ENCODE data around the gene CDH19. TPM values are rescaled to one million over a fixed set of nuclear protein-coding genes. Genes with fewer than 3 reads are reported as not detected.

Gene CDH19
- total and polyA plus RNA-seq, 5 donors from 2014 or later, result not detected

DNA sequence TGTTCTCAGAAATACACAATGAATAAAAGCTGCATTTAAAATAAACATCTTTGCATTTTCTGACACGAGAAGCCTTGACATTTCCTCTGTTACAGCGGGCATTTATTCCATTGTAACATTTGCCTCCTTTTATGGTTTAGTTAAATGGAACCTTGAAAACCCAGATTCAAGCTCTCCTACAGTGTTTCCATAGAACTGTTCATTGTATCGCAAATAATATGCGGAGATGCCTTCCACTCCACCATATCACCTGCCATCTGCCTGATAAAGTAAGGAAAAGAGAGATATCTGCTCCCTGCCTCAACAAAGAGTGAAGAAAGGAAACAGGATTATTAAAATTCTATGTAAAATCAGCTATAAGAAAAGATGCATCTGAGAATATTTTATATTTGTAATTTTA, 69.8 kb downstream of the CDH19 start:
- ATAC-seq (ENCODE audit: low read depth in 2 of 2), result no peak
- DNase-seq, result no peak
- H3K4me3 Mint-ChIP-seq, result no peak overlapping the region
- H3K4me1 Mint-ChIP-seq, result no peaks in the 10 kb centered on the region
- no peak overlapping the region for H3K27ac Mint-ChIP-seq
- peaks cover 0 to 13% (median 2%) of the 10 kb centered on the region in 7 donors for H3K9me3 Mint-ChIP-seq
- H3K27me3 ChIP-seq (ENCODE audit: control insufficient read depth, insufficient read depth, low read length), result no peaks in the 10 kb centered on the region
- peaks cover 0 to 7% of the 10 kb centered on the region in 2 experiments for H3K9me3 ChIP-seq (ENCODE audit: control insufficient read depth in 2 of 2, low read length in 2 of 2)
- H3K36me3 ChIP-seq (ENCODE audit: control insufficient read depth, insufficient read depth, low read length), result no peaks in the 10 kb centered on the region
- no peaks in the 10 kb centered on the region for H3K4me1 ChIP-seq (ENCODE audit: control insufficient read depth, insufficient read depth, low read length, poor library complexity, severe bottlenecking)
- H3K4me3 ChIP-seq (ENCODE audit: low read depth, low read length), result no peak overlapping the region
- no peak overlapping the region for H3K27ac ChIP-seq (ENCODE audit: insufficient read depth, low read length, poor library complexity, severe bottlenecking)
- no peaks in the 10 kb centered on the region for H3K36me3 Mint-ChIP-seq
- H3K27me3 Mint-ChIP-seq, result no peaks in the 10 kb centered on the region

DNA sequence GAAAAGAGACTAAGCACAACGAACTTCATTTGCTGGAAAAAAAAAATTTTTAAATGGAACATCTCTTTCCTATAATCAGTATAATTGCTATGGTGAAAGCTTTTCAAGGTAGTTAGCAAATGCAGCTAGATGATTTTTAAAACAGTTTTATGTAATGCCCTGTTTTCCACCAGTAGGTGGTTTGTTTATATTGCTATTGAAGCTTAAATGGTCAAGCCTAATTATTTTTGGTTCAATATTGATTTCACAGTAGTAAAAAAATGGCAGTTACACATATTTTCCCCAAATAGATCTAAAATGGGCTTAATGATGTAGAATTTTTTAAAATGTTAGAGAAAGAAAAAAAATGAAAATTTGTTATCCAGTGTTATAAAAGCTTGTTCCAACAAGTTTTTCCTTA, 70.2 kb downstream of the CDH19 start:
- H3K4me3 ChIP-seq (ENCODE audit: low read depth, low read length), result no peak overlapping the region
- Mint-ChIP-seq H3K27me3 (no peaks in the 10 kb centered on the region), H3K36me3 (no peaks in the 10 kb centered on the region), H3K4me1 (no peaks in the 10 kb centered on the region), H3K4me3 (no peak overlapping the region), H3K9me3 (peaks cover 0 to 11% (median 2%) of the 10 kb centered on the region in 7 donors), H3K27ac (no peak overlapping the region)
- ATAC-seq (ENCODE audit: low read depth in 2 of 2), result no peak
- no peaks in the 10 kb centered on the region for H3K27me3 ChIP-seq (ENCODE audit: control insufficient read depth, insufficient read depth, low read length)
- H3K27ac ChIP-seq (ENCODE audit: insufficient read depth, low read length, poor library complexity, severe bottlenecking), result no peak overlapping the region
- H3K36me3 ChIP-seq (ENCODE audit: control insufficient read depth, insufficient read depth, low read length), result no peaks in the 10 kb centered on the region
- no peaks in the 10 kb centered on the region for H3K4me1 ChIP-seq (ENCODE audit: control insufficient read depth, insufficient read depth, low read length, poor library complexity, severe bottlenecking)
- peaks cover 0 to 6% of the 10 kb centered on the region in 2 experiments for H3K9me3 ChIP-seq (ENCODE audit: control insufficient read depth in 2 of 2, low read length in 2 of 2)
- DNase-seq, result no peak

DNA sequence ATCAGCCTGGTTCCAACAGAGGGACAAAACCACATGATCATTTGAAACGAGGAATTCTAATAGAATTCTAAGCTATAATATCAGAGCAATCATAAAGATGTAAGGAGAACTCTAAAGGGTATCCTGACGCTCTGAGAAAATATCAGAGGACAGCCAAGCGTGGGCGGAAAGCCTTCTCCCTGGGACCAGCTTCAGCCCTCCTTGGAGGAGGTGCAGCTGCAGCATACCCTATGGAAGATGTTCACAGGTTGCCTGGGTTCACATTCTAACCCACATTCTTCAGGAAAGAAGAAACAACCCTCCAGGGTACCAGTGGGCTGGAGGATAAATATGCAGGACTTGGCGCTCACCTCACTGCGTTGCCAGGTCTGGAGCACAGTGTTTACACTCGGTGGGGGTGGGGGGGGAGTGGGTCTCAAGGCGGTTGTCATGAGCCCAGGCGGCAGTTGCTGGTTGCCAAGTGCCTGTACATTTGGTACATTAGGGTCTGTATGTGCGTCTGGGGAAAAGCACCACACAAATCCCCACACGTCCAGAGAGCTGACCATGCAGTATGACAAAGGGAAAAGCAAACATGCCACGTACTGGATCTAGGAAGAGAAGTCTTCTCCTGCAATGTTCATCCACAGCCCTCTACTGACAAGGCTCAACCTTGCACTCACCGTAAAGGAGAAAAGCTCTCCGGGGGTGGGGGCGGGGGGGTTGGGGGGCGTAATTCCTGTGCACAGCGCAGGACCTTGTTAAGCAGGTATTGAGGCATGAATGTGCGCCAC, 80.5 kb downstream of the CDH19 start:
- H3K4me1 Mint-ChIP-seq, result no peaks in the 10 kb centered on the region

DNA sequence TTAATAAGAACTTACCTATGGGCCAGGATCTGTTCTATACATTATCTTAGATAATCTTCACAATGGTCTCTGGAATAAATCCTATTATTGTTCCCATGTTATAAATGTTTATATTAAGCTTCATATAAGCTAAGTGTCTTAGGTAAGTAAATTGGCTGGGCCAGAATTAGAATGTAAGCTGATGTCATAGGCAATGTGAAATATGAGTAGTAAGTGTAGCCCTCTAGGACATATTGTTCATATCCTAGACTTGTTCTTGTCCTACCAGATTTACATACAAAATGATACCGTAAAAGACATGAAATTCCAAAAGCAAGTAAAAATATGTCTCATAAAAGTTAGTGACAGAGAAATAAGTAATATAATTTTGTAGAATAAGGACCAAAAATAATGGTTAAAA, 89.9 kb downstream of the CDH19 start:
- no peaks in the 10 kb centered on the region for H3K36me3 ChIP-seq (ENCODE audit: control insufficient read depth, insufficient read depth, low read length)
- Mint-ChIP-seq H3K36me3 (no peaks in the 10 kb centered on the region), H3K4me1 (no peaks in the 10 kb centered on the region), H3K27ac (no peak overlapping the region), H3K4me3 (no peak overlapping the region), H3K27me3 (no peaks in the 10 kb centered on the region), H3K9me3 (peaks cover 0 to 28% (median 3%) of the 10 kb centered on the region in 7 donors)
- no peaks in the 10 kb centered on the region for H3K27me3 ChIP-seq (ENCODE audit: control insufficient read depth, insufficient read depth, low read length)
- no peaks in the 10 kb centered on the region for H3K4me1 ChIP-seq (ENCODE audit: control insufficient read depth, insufficient read depth, low read length, poor library complexity, severe bottlenecking)
- DNase-seq (no peak), ATAC-seq (ENCODE audit: low read depth in 2 of 2) (no peak)
- H3K27ac ChIP-seq (ENCODE audit: insufficient read depth, low read length, poor library complexity, severe bottlenecking), result no peak overlapping the region
- H3K4me3 ChIP-seq (ENCODE audit: low read depth, low read length), result no peak overlapping the region
- peaks cover 0 to 2% of the 10 kb centered on the region in 2 experiments for H3K9me3 ChIP-seq (ENCODE audit: control insufficient read depth in 2 of 2, low read length in 2 of 2)

More for the DNA sequence above, 80.5 kb downstream of the CDH19 start:
- Histone ChIP-seq H3K36me3 (ENCODE audit: control insufficient read depth, insufficient read depth, low read length) (no peaks in the 10 kb centered on the region), H3K4me3 (ENCODE audit: low read depth, low read length) (no peak overlapping the region), H3K4me1 (ENCODE audit: control insufficient read depth, insufficient read depth, low read length, poor library complexity, severe bottlenecking) (no peaks in the 10 kb centered on the region), H3K27me3 (ENCODE audit: control insufficient read depth, insufficient read depth, low read length) (no peaks in the 10 kb centered on the region), H3K27ac (ENCODE audit: insufficient read depth, low read length, poor library complexity, severe bottlenecking) (no peak overlapping the region), H3K9me3 (ENCODE audit: control insufficient read depth in 2 of 2, low read length in 2 of 2) (peaks cover 0 to 5% of the 10 kb centered on the region in 2 experiments)
- Mint-ChIP-seq H3K27me3 (no peaks in the 10 kb centered on the region), H3K9me3 (peaks cover 0 to 13% (median 2%) of the 10 kb centered on the region in 7 donors), H3K36me3 (no peaks in the 10 kb centered on the region), H3K27ac (no peak overlapping the region), H3K4me3 (no peak overlapping the region)
- ATAC-seq (ENCODE audit: low read depth in 2 of 2), result no peak
- no peak for DNase-seq

DNA sequence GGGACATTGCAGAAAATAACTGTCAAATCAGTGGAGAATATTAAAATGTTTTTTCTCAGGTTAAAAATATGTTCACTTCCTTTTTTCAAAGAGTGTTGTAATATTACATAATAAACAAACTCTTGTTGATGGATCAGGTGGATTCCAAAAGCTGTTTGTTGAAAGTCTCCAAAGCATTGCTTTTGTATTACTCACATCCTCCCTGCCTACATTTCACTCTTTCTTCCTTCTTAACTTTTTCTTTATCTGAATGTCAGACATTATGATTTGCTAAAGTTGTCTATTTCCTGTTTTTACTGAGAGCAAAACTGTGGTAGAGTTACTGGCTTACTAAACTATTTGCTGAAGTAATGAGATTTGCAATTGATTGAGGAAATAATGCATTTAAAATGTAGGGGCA, 92.1 kb downstream of the CDH19 start:
- Mint-ChIP-seq H3K9me3 (peaks cover 0 to 25% (median 3%) of the 10 kb centered on the region in 7 donors), H3K27me3 (no peaks in the 10 kb centered on the region), H3K27ac (no peak overlapping the region), H3K4me1 (no peaks in the 10 kb centered on the region), H3K4me3 (no peak overlapping the region), H3K36me3 (no peaks in the 10 kb centered on the region)
- Histone ChIP-seq H3K4me1 (ENCODE audit: control insufficient read depth, insufficient read depth, low read length, poor library complexity, severe bottlenecking) (no peaks in the 10 kb centered on the region), H3K4me3 (ENCODE audit: low read depth, low read length) (no peak overlapping the region), H3K27me3 (ENCODE audit: control insufficient read depth, insufficient read depth, low read length) (no peaks in the 10 kb centered on the region), H3K9me3 (ENCODE audit: control insufficient read depth in 2 of 2, low read length in 2 of 2) (peaks cover 0 to 2% of the 10 kb centered on the region in 2 experiments), H3K27ac (ENCODE audit: insufficient read depth, low read length, poor library complexity, severe bottlenecking) (no peak overlapping the region), H3K36me3 (ENCODE audit: control insufficient read depth, insufficient read depth, low read length) (no peaks in the 10 kb centered on the region)
- no peak for DNase-seq
- no peak for ATAC-seq (ENCODE audit: low read depth in 2 of 2)

DNA sequence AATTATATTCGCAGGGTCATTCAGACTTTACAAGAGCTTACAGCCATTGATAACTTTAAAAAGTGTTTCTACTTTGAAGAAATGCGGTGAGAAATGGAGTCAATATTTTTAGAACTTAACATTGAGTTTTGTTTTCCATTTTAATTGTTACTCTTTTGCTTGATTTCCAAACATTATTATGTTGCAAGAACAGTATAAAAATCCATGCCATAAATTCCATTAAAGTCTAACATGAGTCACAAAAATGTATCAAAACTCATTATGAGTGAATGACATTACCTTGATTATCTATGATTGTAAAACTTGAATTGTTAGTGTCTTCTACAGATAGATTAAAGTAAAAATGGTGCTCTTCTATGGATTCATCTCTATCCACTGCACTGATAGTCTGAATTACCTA, 92.6 kb downstream of the CDH19 start:
- Histone ChIP-seq H3K27ac (ENCODE audit: insufficient read depth, low read length, poor library complexity, severe bottlenecking) (no peak overlapping the region), H3K4me3 (ENCODE audit: low read depth, low read length) (no peak overlapping the region), H3K36me3 (ENCODE audit: control insufficient read depth, insufficient read depth, low read length) (no peaks in the 10 kb centered on the region), H3K9me3 (ENCODE audit: control insufficient read depth in 2 of 2, low read length in 2 of 2) (peaks cover 0 to 2% of the 10 kb centered on the region in 2 experiments), H3K27me3 (ENCODE audit: control insufficient read depth, insufficient read depth, low read length) (no peaks in the 10 kb centered on the region), H3K4me1 (ENCODE audit: control insufficient read depth, insufficient read depth, low read length, poor library complexity, severe bottlenecking) (no peaks in the 10 kb centered on the region)
- Mint-ChIP-seq H3K4me3 (no peak overlapping the region), H3K36me3 (no peaks in the 10 kb centered on the region), H3K27ac (no peak overlapping the region), H3K4me1 (no peaks in the 10 kb centered on the region), H3K27me3 (no peaks in the 10 kb centered on the region), H3K9me3 (peaks cover 0 to 22% (median 3%) of the 10 kb centered on the region in 7 donors)
- DNase-seq (no peak), ATAC-seq (ENCODE audit: low read depth in 2 of 2) (no peak)

DNA sequence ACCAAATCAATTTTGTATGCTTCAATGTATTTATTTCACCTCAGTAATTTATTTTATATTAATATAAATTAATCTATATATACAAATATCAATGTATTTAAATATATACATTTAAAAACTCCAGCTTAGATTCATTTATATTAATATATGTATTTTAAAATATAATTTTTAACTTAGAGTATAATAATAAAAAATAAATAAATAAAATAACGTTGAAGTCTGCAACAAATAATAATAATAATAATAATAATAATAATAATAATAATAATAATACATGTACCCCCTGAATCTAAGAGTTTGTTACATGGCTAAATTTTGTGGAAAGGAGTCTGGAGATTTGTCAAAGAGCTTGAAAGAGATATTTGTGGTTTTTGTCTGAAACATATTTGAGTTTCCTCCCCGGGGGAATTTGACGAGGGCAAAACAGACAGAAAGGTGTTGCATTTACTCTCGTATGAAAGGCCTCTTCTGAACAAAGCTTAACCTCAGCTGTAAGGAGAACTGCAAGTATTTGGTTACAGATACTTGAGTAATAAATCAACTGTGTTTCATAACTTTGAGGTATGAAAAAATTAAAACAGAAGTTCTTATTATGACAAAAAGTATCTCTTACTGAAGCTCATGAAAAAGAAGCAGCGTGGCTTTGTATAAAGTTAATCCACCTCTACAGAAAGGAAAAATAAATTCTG, 93.4 kb downstream of the CDH19 start:
- DNase-seq (no peak), ATAC-seq (ENCODE audit: low read depth in 2 of 2) (no peak)
- H3K4me1 ChIP-seq (ENCODE audit: control insufficient read depth, insufficient read depth, low read length, poor library complexity, severe bottlenecking), result no peaks in the 10 kb centered on the region
- Mint-ChIP-seq H3K9me3 (peaks cover 2 to 27% (median 3%) of the 10 kb centered on the region in 7 donors), H3K36me3 (no peaks in the 10 kb centered on the region), H3K4me1 (no peaks in the 10 kb centered on the region), H3K27ac (no peak overlapping the region), H3K4me3 (no peak overlapping the region), H3K27me3 (no peaks in the 10 kb centered on the region)
- no peak overlapping the region for H3K4me3 ChIP-seq (ENCODE audit: low read depth, low read length)
- H3K36me3 ChIP-seq (ENCODE audit: control insufficient read depth, insufficient read depth, low read length), result no peaks in the 10 kb centered on the region
- H3K27ac ChIP-seq (ENCODE audit: insufficient read depth, low read length, poor library complexity, severe bottlenecking), result no peak overlapping the region
- no peaks in the 10 kb centered on the region for H3K27me3 ChIP-seq (ENCODE audit: control insufficient read depth, insufficient read depth, low read length)
- peaks cover 0 to 2% of the 10 kb centered on the region in 2 experiments for H3K9me3 ChIP-seq (ENCODE audit: control insufficient read depth in 2 of 2, low read length in 2 of 2)

Data from CD4-positive, CD25-positive, alpha-beta regulatory T cell (primary cell).